ENCODE measurements around the gene C5orf15.
A peak's percentile ranks its signal among the peaks of the same experiment; 100 is the strongest.

C5orf15 gene

DNA sequence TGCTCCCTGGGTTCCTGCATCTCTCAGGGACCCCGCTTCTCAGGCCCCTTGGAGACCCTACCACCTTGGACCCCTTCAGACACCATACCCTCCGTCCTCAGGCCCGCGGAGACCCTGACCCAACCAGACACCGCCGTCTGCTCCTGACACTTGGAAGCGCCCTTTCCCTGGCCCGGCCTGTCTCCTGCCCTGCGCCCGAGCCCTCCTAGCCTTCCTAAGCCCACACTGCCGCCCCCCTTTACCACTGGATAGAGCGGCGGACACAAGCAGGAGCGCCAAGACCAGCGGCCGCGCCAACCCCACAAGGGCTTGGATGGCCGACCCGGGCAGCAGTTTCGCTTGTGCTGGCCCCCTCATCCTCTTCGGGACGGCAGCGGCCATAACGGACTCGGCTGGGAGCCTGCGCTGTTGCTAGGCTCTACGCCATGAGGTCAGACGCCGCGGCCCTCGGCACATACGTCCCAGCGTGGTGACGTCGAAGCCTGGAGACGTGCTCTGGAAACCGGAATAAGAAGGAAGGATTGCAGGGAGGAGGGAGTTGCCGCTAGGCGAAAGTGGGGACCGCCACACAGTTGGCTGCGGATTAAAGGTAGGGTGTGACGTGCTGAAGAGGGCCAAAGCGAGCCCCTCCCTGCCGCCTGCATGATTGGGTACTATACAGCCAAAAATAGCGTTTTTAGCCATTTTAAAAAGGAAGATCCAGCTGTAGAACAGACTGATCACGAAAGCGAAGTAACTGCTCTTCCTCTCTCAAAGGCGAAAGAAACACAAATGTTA is at the start of gene C5orf15:
TSS of gene C5orf15 (minus strand) at position 422 of the 777 bp plus-strand sequence. CDS start at position 381, 41 bp downstream.
- peak; percentile 96 for DNase-seq

DNA sequence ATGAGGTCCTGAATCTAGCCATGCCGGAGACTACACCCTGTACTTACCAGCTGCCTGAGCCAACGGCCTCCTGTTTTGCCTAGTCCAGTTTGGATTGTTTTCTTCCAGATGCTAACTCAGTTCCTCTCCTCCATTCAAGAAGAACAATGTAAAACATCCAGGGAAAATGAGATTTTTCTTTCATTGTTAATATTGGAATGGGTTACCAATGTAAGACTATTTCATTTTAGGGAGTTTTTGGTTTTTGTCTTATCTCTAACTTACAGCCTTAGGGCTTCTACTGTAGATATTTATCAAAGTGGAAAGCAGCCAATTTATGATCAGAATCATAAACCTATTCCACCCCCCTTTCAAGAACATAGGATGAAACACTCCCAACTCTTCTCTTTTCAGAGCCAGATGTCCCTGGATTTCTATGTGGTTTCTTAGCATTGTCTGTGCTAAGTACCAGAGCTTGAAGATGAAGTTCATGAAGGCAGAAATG is 39.9 kb upstream of the C5orf15 start:
- DNase-seq, result no peak

DNA sequence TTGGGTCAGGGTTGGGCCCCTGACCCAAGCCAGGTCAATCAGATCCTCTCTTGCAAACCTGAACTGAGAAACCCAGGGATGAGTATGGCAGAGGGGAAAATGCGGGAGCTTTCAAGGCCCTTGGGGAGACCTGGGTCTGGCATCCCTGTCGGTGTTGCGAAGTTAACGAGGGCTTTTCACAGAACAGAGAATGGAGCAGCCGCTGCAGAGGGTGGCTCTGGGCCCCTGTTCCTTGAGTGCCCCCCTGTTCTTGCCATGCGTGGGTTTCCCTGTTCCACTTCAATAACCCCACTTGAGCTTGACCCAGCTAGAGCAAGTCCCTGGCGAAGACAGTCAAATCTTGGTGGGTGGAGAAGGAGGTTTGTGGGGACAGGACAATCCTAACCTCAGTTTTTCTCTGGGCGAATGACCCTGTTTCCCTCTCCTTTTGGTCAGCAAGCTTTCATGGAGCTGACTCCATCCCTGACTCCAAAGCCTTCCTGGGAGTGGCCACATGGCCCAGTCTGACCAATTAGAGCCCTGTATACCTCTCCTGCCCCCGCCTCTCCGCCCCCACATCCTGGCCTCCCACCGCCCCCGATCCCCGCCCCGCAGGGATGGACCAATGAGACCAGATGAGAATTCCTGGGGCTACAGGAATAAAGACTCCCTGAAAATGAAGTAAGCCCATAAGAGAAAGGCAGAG is 39.3 kb upstream of the C5orf15 start:
- no peak for DNase-seq

DNA sequence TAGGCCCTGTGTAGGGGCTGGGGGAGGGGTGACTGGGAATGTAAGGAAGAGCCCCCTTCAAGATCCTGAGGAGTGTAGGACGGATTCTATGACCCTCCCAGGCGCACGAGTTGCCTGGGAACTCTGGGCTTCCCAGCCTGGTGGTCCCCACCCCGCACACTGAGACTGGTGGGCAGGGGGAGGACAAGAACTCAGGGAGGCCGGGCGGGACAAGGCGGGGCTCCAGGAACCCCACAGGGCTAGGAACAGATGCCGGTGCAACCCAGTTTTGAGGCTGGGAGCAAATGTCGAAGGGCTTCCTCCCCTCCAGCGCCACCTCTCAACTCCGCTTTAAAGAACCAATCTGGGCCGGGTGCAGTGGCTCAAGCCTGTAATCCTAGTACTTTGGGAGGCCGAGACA is 37.7 kb upstream of the C5orf15 start:
- DNase-seq, result no peak

DNA sequence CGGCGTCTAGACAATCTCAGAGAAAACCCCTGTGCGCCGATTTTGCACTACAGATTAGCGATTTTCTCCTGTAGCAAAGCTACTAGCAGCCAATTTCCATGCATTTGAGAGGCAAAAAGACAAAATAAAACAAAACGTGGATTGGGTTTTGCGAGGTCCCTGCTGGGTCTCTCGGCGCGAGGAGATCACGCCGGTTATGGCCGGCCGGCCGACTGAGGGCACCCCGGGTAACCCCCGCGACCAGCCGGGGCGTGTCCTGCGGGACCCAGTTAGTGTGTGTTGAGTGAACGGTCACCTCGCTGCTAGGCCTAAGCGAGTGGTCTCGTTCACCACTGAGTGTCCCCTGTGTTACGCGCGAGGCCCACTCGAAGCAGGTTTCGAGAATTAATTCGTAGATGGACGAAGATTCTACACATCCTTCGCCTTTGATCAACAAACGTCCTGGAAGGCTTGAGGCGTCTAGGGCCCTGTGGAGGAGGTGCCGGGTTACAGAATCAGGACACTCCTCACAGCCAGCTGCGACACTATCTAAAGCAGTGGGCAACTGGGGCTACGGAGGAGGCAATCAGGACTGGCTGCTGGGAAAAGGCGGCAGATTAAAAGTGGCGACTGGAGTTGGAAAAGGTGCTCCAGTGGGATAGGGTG is 37.1 kb upstream of the C5orf15 start:
- no peak for DNase-seq

DNA sequence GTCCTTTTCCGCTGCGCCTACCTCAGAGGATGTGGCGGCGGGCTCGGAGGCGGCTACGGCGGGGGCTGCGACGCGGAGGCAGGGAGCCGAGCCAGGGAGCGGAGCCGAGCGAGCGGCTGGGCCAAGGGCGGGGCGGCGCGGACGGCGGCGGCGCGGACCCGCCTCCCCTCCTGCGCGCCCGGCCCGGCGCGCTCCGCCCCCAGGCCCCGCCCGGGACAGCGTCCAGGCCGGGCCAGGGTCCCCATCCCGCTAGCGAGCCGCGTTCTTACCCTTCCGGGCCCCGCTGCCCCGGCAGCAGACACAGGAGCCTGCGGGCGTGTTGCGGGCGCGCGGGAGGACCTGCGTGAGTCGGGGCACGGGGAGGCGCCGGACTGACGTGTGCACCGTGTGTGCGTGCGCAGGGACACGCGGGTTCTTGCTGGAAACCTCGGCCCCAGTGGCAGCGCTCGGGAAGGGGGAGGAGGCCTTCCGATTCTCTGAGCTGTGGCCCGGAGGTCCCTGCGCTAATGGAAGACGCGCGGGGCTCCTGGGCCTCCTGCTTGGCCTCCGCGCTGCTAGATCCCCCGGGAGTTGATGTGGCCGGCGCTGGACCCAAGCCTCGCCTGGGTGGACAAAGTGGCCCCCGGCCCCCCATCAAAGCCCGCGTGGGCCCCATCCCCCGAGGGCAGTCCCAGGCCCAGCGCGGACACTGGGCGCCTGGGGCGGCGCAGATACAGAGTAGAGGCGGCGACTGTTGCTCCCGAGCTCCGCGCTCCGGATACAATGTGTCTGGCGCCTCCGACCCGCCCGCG is 36.4 kb upstream of the C5orf15 start, which contains the start of gene VDAC1:
TSS of gene VDAC1 (minus strand) at position 350 of the 791 bp plus-strand sequence. CDS start 11,963 bp downstream, outside the sequence.
- DNase-seq, result peak; percentile 93

DNA sequence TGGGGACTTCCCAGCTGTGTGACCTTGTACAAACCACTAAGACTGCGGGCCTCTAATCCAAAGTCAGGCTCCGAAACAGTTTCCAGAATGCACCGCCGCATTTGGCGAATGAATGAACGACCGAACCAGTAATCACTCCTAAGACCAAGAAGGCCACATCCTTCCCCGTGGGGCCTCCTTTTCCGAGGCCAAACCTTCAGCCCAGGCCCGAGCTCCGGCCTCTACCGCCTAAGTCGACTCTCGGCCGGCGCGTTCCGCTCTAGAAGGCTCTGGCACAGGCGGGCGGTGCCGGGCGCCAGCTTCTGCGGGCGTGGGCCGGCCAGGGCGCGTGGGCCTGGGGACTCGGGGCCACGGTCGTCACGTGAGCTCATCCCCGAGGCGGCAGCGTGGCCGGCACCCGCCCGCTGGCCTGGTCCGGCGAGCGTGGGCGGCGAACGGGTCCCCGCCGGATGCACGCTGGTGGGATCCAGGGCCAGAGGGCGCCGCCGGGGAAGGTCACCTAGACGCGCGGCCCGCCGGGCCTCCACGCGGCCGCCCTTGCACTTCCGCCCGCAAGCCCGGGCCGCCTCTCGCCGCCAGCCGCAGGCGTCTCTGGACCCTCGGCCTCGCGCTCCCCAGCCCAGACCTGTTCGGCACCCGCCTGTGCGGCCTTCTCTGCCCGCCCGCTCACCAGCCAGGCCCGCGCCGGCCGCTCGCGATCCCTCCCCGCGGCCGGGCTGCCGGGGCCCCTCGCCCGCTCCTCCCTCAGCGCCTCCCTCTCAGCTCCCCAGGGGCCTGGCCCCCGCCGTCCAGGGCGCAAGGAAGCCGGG is 35.6 kb upstream of the C5orf15 start:
- peak; percentile 83 for DNase-seq

DNA sequence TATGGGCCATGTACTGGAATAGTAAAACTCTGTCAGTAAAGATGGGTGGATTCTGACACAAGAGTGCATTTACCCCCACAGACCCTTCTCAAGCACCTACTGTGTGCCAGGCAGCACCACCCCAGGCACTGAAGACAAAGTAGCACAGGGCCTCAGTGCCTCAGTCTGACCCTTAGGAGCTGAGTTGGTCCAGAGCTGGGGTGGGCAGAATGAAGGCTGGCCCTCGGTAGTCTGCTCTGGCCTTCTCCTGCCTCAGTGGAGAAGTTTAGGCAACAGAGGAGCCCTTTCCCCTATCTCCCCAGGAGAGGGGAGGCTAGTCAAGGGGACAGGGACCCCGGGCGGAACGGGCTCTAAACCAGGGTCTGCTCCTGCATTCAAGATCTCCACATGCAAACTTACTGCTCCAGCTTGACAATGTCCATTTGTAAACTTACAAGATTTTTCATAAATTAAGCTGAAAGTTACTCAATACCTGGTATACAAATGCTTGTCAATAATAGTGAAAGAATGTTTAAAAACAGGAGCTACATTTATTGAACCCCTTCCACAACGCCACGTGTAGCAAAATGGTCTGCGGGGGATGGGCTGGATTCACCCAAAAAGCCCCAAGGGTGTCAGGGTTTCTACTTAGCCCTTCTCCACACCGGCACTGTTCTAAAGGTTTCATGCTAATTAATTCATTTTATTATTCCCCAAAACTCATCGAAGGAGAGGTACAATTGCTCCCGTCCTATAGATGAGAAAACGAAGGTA is 34.8 kb upstream of the C5orf15 start:
- DNase-seq, result peak; percentile 71

DNA sequence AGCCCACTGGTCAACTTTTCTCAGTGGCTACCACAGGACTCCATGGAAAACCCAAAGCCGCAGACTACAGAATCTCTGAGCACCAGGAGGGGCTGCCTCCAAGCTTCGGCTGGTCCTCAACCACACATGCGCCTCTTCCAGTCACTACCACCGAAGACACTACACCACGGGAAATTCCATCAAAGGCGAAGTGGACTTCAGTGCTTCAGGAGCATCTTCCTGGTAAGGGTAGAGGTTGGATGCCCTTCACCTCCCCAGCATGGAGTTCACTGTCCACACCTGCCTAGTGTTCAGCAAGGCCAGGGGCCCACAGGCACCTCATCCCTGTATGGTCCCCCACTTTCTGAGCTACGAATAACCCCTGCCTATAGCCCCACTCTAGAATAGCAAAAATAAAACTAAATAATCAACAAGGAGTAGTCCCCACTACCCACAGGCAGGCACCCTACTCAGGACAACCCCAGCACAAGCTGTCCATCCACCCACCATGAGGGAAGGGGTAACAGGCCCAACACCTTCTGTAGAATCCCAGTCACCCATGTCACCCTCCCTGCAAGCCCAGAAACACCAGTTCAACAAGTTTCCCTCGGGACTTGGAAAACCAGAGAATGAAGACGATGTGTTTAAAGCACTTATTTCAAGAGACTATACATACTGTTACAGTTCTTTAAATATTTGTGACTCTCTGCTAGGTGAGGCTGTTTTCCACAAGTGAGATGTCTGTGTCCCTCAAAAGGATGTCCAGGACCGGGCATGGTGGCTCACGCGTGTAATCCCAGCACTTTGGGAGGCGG is 33.7 kb upstream of the C5orf15 start:
- no peak for DNase-seq

DNA sequence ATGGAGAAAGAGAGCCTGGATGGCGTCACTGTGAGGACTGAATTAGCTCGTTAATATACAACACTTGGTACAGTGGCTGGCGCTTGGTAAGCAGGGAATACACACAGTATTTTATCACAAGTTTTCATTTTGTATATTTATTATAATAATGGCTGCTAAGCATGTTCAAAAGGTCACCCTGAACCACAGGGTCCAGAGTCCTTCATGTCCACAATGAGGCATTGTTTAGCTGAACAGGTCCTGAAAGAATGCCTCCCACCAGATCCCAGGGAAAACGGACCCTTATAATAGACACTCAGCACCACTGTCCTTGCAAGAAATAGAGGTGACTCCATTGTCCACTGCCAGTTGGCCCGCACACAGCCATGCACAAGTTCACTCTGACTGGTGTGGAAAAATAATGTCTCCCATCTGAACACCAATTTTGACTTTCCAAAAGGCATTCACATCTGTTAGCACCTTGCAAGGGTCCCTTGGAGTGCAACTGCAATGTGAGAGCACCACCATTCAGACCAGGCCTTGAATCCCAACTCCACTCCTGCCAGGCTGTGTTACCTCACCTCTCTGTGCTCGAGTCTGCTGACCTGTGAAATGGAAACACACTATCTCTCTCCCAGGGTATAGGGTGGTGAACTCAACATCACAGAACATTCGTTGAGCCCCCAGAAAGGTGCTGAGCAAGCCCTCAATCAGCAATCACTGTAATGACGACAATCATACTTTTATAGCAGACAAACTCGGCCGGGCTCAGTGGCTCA is 32.5 kb upstream of the C5orf15 start:
- peak; percentile 30 for DNase-seq

DNA sequence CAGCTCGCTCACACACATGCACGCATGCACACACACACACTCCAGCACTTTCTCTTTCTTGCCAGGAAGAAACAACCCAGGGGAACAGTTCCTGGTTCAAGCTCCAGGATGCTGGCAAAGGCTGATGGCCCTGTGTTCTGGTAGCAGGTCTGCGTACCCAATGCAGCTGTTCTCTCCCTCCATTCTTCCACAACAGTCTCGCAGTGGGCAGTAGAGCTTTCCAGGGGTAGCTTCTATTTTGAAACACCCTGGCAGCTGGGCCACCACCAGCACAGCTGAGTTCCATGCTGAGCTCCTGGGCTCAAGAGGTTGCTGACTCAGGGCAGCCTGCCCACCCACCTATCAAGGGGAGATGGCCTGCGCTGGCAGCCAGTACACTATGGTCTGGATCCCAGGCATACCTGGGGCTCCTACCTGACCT is 31.7 kb upstream of the C5orf15 start:
- no peak for DNase-seq

DNA sequence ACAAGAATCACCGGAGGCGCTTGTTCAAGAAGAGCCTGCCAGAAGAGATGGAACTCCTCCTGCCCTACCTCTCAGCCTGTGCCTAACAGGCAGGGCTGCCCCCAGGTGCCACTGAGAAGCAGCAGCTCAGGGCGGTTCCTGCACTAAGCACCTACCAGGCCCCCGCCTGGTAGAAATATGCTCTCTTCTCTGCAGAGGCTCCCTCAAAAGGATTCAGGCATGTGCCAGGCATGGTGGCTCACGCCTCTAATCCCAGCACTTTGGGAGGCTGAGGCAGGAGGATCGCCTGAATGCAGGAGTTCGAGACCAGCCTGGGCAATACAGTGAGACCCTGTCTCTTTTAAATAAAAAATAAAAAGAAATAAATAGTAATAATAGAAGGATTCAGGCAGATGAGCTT is 30.4 kb upstream of the C5orf15 start:
- no peak for DNase-seq

DNA sequence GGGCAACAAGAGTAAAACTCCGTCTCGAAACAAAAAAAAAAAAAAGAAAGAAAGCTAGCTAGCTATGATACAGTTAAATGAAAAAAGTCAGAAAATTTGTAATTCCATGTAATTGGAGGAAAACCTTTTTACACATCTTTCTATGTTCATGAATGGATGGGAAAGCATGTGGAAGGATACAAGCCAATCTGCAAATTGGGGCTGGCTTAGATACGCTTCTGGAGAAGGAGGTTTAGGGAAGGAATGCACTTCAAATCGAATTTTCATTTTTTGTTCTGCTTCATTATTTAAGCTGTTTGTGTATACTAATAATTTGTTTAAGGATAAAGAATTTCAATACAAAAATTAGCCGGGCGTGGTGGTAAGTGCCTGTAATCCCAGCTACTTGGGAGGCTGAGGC is 29.6 kb upstream of the C5orf15 start:
- DNase-seq, result no peak

DNA sequence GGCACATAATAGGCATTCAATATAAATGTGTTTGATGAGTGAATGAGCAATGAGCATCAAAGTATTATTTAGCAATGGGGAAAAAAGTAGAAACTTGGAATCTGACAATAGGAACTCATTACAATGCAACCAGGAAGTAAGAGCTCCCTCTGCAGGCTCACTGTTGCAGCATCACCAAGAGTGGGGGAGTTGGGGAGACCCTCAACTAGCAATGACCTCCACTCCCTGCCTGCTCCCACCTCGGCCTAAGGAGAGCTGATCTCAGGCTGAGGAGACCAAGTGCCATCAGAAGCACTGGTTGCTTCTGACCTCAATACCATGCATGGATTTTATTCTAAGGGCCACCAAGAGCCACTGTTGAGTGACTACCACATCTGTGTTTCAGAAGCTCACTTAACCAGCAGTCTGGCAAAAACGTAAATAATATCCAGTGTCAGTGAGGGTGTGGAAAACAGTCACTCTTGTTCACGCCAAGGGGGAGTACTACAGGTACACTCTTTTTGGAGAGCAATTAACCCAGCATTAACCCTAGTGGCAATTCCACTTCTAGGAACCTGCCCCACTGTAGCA is 28.3 kb upstream of the C5orf15 start:
- DNase-seq, result no peak

DNA sequence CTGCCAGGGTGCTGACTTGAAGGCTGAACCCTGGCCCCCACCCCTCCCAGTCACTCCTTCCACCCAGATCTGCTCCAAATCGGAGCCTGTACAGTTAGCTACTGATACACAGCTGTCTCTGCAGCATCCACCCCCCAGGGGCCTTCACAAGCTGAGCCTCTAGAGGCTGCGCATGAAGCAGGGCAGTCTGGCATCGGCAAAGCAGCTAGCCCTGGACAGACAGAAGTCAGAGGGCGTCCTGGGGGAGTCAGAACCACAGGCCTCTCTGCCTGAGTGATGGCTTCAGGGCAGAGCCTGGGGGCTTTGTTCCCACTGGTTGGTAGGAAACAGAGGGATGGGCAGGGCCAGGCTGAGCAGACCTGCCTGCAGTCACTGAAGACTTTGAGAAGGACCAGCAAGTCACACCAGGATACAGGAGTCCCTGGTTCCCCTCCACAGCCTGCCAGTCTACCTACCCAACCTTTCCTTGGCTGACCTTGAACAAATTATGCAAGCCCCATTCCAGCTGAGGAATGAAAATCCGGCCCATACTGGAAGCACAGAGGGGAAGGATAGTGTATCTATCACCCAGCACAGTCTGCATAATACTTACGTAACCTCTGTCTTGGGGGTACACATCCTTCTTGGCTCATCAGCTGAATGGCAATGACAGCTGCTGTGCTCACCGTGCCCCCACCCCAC is 27.6 kb upstream of the C5orf15 start:
- DNase-seq, result no peak

DNA sequence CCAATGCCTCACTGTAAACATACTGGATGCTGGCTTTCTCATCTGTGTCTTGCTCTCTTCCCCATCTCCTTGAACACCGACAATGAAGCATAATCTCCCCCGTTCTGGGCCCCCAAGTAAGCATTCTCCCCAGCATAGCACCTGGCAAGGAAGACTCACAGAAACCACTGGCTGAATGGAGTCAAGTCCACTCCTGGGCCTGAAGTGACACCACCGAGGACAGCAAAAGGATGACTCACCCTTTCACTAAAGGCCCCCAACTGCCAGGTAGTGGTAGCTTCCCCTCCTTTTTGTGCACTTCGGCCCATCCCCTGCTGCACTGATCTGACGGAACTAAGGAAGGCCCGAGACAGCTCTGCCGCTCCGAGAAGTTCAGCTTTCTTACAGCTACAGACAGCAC is 26.9 kb upstream of the C5orf15 start:
- no peak for DNase-seq

DNA sequence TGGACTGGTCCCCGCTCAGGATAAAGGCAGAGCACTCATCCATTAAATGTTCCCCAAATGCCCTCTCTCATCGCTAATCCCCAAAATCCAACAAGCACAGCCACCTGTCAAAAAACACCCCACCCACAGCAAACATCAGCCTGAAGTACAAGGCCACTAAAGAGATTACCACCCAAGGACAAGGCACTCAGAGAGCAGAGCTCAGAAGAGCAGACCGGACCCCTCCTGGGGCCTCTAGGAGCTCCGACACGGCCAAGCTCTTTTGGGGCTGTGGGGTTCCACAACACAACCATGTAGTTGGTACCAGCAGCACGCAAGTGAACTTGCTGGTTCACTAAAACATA is 26.5 kb upstream of the C5orf15 start:
- no peak for DNase-seq

DNA sequence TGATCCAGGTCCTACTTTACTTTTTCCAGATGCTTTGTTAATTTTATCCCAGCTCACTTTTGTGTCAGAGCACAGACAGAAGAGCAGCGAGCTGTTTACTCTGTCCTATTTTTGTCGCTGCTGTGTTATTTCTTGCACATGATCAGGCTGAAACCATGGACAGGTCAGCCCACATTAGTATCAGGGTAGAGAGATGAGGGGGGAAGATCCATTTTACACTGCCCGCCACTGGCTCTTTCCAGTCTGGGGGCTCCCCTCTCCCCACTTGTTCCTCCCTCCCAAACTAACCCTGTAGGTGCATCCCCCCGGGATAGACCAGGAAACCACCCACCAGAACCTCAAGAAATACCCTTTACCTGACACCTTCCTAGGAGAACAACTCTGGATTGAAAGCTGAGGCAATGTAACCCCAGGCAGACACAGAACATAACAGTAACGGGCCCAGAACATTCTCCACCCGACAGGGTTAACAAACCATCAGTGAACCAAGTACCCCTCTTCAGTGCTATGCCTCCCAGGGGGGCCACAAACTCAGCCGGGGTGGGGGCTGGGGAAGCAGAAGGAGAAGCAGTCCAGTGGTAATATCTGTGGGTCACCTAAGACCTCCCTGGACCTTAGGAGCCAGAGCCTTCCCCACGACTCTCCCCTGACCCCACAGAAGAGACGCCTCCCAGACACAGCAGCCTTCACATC is 26.0 kb upstream of the C5orf15 start:
- no peak for DNase-seq

All from activated effector memory CD4-positive, alpha-beta T cell treated with anti-CD3 and anti-CD28 coated beads, Interleukin-2, amount 50 U/mL, for 16 hours (primary cell).